Measurements from ENCODE around the gene GNAT1.
"Not testable (repeated sequence)": the region's sequence is repeated elsewhere in the genome, so short reads cannot be mapped to it uniquely, and the experiment has no call there.

The GNAT1 gene

GRCh38 chr3:50243543-50243895 is 52.1 kb downstream of the GNAT1 start:
- no peak for DNase-seq

GRCh38 chr3:50244813-50245212 is 53.4 kb downstream of the GNAT1 start:
- DNase-seq = not testable (repeated sequence)

- DNase-seq = no peak
These were observed 53.9 kb downstream of the GNAT1 start for GRCh38 chr3:50245251-50245745.

- DNase-seq = peak; percentile 93 to 98 (median 96)
These were observed 54.6 kb downstream of the GNAT1 start for GRCh38 chr3:50245831-50246516.

- peak; percentile 44 to 69 (median 60) for DNase-seq
These were observed 55.1 kb downstream of the GNAT1 start for GRCh38 chr3:50246517-50246954.
